ENCODE data around the gene CD93.

The CD93 gene

DNA sequence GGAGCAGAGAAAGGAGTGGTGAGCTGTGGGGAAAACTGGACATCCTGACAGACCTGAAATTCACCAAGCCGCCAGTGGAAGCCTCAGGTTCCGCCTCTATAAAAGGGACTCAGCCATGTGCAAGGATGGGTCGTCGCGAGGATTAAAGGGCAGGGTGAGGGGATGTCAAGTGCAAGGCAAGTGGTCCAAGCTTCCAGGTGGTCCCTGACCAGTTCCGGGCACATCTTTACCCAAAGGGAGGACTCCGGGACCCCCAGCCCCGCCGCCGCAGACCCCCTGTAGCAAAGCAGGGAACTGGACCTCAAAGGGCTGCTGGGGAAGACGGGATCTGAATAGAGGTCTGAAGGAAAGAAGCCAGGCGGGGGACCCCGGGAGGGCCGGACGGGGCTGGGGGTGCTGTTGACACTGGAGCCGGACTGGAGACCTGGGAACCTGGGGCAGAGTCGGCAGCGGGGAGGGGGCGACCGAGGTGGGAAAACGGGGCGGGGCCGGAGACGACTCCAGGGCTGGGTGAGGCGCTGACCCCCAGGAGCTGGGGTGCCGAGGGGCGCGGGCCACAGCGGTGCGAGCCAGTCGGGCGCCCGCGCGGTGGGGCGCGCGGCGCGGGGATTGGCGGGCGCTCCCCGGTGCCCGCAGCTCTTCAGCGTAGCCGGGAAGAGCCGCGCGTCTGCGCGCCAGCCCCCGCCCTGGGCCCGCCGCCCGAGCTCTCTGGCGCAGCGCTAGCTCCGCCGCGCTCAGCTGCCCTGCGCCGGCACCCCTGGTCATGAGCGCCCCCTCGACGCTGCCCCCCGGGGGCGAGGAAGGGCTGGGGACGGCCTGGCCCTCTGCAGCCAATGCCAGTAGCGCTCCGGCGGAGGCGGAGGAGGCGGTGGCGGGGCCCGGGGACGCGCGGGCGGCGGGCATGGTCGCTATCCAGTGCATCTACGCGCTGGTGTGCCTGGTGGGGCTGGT lies 51.1 kb downstream of the CD93 start, which contains the start of gene SSTR4:
Gene SSTR4 (plus strand): TSS at position 592 of the 951 bp plus-strand sequence. CDS start 172 bp downstream, at position 764.
- no peak for DNase-seq (ENCODE audit: low read depth)

DNA sequence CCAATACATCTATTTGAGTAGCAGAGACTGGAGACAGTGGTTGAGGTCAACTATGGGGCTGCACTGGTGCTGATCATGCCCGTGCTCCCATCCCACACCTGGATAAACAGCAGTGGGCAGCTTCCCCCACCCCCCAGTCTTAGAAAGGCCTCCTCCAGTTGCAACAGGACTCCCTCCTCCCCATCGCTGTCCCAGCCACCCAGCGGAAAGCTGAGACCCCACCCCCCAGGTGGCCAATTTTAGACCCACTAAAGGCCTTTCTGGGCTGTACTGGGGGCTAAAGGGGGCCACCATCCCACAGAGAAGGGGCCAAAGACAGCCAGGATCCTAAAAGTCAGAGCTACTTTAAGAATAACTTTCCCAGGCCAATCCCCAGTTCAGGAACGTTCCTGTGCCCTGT lies 52.2 kb downstream of the CD93 start:
- no peak for DNase-seq (ENCODE audit: low read depth)

GRCh38 chr20:23032750-23033078 lies 53.4 kb downstream of the CD93 start:
- no peak for DNase-seq (ENCODE audit: low read depth)

DNA sequence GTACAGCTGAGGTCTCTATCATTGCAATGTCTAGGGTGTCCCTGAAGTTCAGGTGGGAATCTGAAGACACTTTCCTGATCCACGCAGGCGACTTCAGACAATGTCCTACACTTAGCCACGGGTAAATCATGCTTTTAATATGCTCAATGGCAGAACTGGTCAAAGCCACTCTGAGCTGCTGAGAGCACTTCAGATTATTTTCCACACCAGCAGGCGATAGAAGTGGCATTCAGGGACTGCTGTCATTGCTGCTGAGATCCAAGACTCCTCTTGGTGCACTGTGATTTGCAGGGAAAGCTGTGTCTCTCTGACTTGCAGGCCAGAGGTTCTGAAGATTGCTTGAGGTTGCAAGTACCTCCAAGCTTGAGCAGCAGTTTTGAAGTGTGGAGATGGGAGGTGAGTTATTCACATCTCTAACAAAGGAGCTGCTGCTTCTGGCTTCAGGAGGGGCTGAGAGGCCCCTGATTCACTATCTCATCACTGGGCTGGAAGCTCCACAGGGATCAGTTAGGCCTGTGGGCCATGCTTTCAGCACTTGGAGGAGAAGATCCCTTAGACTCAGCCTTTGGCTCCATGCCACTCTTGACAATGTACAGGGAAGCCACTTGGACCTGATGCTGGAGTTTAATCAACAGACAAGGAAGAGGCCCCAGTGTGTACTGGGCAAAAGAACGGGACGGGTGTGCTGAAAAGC lies 53.9 kb downstream of the CD93 start:
- DNase-seq (ENCODE audit: low read depth) = no peak

GRCh38 chr20:23031346-23031745 lies 54.8 kb downstream of the CD93 start:
- no peak for DNase-seq (ENCODE audit: low read depth)

Data from activated T-cell treated with anti-CD3 and anti-CD28 coated beads for 1 hour (primary cell).